ENCODE measurements around the gene TNS3.

The TNS3 gene

DNA sequence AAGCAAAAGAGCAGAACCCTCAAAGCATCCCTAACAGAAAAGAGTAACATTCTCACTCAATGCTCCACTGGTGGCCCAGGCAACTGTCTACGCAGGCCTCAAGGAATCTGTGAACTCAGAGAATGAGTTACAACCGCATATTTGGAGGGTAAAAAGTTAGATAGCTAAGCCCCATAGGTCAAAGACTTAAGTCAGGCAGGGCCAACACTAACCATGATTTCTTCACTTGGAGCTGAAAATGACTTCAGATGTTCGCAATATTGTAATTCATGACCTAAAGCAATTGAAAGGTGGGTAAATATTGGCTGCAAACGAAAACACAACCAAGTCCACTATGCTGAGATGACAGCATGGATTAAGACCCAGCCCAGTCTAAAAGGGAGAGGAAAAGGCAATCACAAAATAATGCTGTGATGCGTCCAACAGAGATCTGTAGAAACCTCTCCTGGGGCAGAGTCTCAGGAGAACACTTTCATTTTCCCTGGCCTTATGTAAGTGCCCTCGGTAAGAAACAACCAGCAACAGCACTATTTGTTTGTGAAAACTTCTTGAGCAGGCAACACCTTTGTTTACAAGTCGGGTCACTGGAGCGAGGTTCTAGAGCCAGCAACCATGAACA is 176.5 kb downstream of the TNS3 start:
- TF ChIP-seq CTCF (IDR thresholded peaks at IDR 0.05; ENCODE audit: borderline replicate concordance, insufficient read depth, low read depth, low read length), result no peak
- no peak overlapping the region for H3K4me3 ChIP-seq (ENCODE audit: low read depth, low read length)

GRCh38 chr7:47404010-47404409 is 177.9 kb downstream of the TNS3 start:
- no peak overlapping the region for H3K4me3 ChIP-seq (ENCODE audit: low read depth, low read length)
- no peak for TF ChIP-seq CTCF (IDR thresholded peaks at IDR 0.05; ENCODE audit: borderline replicate concordance, insufficient read depth, low read depth, low read length)

DNA sequence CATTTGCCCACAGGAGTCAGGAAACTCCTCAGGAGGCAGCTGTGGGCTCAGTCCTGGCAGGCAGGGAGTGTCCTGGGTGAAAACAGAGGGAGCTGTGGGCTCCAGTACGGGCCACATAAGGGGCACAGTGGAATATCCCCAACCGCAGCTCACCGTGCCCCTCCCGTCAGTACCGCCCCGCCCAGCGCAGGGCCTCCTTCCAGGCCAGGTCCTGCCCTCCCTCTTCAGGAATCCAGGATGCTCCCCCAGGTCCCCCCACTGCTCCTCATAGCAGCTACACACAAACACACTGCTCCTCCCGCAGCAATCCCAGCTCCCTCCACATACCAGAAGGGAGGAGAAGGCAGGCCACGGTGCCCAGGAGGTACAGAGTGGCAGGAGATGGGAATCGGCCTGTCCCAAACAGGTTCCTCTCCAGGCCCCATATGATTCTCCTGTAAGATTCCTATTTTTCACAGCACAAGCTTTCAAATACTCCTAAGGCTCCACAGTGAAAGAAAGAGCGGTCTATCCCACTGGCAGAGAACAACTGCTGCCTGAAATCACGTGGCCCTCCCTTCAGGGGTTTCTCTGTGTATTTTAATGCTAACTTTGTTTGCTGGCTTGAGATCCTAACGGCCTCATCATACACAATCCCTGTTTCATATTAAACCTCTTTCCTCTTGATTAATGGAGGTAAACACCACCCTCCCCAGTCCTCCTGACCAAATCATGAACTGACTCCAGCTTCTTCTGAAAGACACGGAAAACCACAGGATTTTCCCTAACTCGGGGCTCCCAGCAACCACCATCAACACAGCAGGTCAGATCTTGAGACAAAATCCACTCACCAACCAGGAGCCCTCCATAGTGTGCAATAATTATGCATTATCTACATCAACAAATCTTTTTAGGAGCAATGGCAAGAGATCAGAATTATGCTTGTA is 178.7 kb downstream of the TNS3 start:
- H3K4me3 ChIP-seq (ENCODE audit: low read depth, low read length), result no peak overlapping the region
- no peak for TF ChIP-seq CTCF (IDR thresholded peaks at IDR 0.05; ENCODE audit: borderline replicate concordance, insufficient read depth, low read depth, low read length)

DNA sequence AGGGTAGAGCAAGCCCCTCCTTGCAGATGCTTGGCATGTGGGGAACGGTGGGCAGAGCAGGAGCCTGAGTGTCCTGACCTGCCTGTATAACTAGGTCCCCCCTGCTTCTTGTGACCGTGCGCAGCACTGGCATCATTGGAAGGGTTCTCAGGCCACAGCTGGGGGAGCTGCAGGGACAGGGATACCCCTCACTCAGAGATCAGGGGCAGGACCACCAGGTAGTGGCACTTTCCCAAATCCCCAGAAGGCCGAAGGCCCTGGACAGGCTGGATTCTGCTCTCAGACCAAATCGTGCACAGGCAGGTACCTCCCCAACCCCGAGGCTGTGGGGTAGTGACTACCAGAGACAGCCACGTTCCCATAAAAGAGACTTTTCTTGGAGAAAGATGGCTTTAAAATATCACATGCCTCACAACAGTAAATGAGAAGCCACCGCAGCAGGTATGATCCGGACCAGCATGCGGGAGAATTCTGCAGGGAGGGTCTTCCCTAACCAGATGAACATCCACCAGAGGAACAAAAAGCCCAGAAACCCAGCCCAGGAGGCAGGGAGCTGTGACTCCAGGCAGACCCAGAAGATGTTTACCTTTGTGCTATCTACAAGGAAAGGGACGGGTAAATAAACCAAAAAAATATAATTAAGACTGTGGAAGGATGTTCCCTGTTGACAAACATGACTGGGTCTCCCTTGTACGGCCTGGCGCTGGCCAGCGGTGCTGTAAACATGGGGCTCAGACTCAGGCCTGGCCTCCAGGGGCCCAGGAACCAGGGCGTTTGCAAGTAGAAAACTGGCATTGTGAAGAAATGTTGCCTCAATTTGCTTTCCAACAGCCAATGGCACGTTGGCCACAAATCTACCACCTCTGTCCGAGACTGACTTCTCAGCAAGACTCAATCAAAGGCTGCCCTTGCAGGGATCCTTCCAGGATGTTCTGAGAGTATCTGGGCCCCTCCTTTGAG is 180.0 kb downstream of the TNS3 start:
- TF ChIP-seq CTCF (IDR thresholded peaks at IDR 0.05; ENCODE audit: borderline replicate concordance, insufficient read depth, low read depth, low read length), result no peak
- H3K4me3 ChIP-seq (ENCODE audit: low read depth, low read length), result no peak overlapping the region

DNA sequence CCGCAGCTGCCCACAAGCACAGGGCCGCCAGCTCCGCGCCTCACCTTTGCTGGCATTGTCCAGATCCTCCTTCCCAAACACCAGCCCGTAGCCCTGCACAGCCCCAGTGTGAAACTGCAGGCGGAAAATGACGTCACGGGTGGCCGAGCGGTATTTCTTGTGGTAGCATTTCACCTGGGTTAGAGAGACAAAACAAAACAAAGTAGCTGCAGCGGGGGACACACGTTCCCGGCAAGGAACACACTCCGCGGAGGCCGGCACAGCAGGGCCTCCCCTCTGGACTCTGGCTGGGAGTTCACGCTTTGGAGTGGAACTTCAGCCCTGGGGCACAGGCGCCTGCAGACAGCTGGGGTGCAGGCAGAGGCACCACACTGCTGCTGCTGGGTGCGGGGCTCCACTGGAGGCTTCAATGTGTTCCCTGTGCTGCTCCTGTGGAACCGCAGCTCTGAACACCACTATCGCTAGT is 181.1 kb downstream of the TNS3 start:
- no peak overlapping the region for H3K4me3 ChIP-seq (ENCODE audit: low read depth, low read length)
- TF ChIP-seq CTCF (IDR thresholded peaks at IDR 0.05; ENCODE audit: borderline replicate concordance, insufficient read depth, low read depth, low read length), result no peak

GRCh38 chr7:47400001-47400400 is 181.9 kb downstream of the TNS3 start:
- no peak for TF ChIP-seq CTCF (IDR thresholded peaks at IDR 0.05; ENCODE audit: borderline replicate concordance, insufficient read depth, low read depth, low read length)
- no peak overlapping the region for H3K4me3 ChIP-seq (ENCODE audit: low read depth, low read length)

Data from GM12875 (cell line).